HepG2 (cell line): Measurements from ENCODE around the gene GJA10. TPM values are rescaled to one million over a fixed set of nuclear protein-coding genes. Genes with fewer than 3 reads are reported as not detected.
A peak's percentile ranks its signal among the peaks of the same experiment; 100 is the strongest.

Experiments
- ATF2 ChIP-seq: sonication (generic); formaldehyde crosslinking; IDR thresholded peaks from 2 replicates; pipeline ENCODE4 v1.4.0; 2020; ENCODE audit warnings: missing genetic modification reagents
- CAMTA2 ChIP-seq: sonication (generic); formaldehyde crosslinking; IDR thresholded peaks from 2 replicates; pipeline ENCODE4 v1.4.0; 2020; ENCODE audit warnings: mild to moderate bottlenecking, missing genetic modification reagents, borderline replicate concordance
- EEA1 ChIP-seq: sonication (generic); formaldehyde crosslinking; IDR thresholded peaks from 2 replicates; pipeline ENCODE4 v1.5.1; 2020; ENCODE audit warnings: mild to moderate bottlenecking, missing genetic modification reagents, borderline replicate concordance
- FOSL2 ChIP-seq: sonication (generic); formaldehyde crosslinking; IDR thresholded peaks from 2 replicates; pipeline ENCODE4 v1.4.0; 2020; ENCODE audit warnings: missing genetic modification reagents
- FOXA3 ChIP-seq: IDR thresholded peaks from 2 replicates; pipeline ENCODE4 v1.6.1; 2016; ENCODE audit warnings: missing genetic modification reagents, missing compliant biosample characterization
- GPN1 ChIP-seq: sonication (generic); formaldehyde crosslinking; IDR thresholded peaks from 2 replicates; pipeline ENCODE4 v1.5.1; 2020; ENCODE audit warnings: missing genetic modification reagents, borderline replicate concordance
- ISL2 ChIP-seq: sonication (generic); formaldehyde crosslinking; IDR thresholded peaks from 2 replicates; pipeline ENCODE4 v1.5.0; 2020; ENCODE audit warnings: missing genetic modification reagents
- MEIS2 ChIP-seq: sonication (generic); formaldehyde crosslinking; IDR thresholded peaks from 2 replicates; pipeline ENCODE4 v1.9.0; 2021; ENCODE audit warnings: mild to moderate bottlenecking, missing genetic modification reagents
- NR2F6 ChIP-seq, 2 experiments: IDR thresholded peaks; 2 replicates each; pipeline ENCODE4 v1.6.1; 2016; ENCODE audit warnings: antibody characterized with exemption in 1 of 2, mild to moderate bottlenecking in 1 of 2
- RFX3 ChIP-seq: IDR thresholded peaks from 2 replicates; pipeline ENCODE4 v1.6.1; 2016; ENCODE audit warnings: missing biosample characterization, missing genetic modification reagents
- RORA ChIP-seq: sonication (generic); formaldehyde crosslinking; IDR thresholded peaks from 2 replicates; pipeline ENCODE4 v1.5.0; 2020; ENCODE audit warnings: mild to moderate bottlenecking, missing genetic modification reagents, moderate library complexity
- RXRA ChIP-seq: sonication (generic); formaldehyde crosslinking; IDR thresholded peaks from 2 replicates; pipeline ENCODE4 v1.5.1; 2020; ENCODE audit warnings: missing genetic modification reagents
- SETDB1 ChIP-seq: sonication (generic); formaldehyde crosslinking; IDR thresholded peaks from 2 replicates; pipeline ENCODE4 v1.5.1; 2020; ENCODE audit warnings: missing genetic modification reagents, mild to moderate bottlenecking, borderline replicate concordance
- SOX13 ChIP-seq, 3 experiments: fragments of 450-650 bp in 1 of 3; sonication (generic) in 1 of 3; formaldehyde crosslinking in 1 of 3; IDR thresholded peaks in 2 of 3; conservative IDR thresholded peaks in 1 of 3; 2 replicates each; pipeline versions ENCODE4 v1.5.0 to v1.6.1; 2016 to 2020; ENCODE audit warnings: antibody characterized with exemption in 1 of 3, mild to moderate bottlenecking in 1 of 3, missing compliant biosample characterization in 1 of 3, missing genetic modification reagents in 1 of 3, moderate library complexity in 1 of 3
- TEAD3 ChIP-seq: optimal IDR thresholded peaks from 2 replicates; pipeline ENCODE3; 2016; ENCODE audit warnings: borderline replicate concordance
- THRA ChIP-seq: sonication (generic); formaldehyde crosslinking; IDR thresholded peaks from 2 replicates; pipeline ENCODE4 v1.4.0; 2020; ENCODE audit warnings: missing genetic modification reagents, borderline replicate concordance
- ZBTB1 ChIP-seq: sonication (generic); formaldehyde crosslinking; IDR thresholded peaks from 2 replicates; pipeline ENCODE4 v1.4.0; 2020; ENCODE audit warnings: missing genetic modification reagents, borderline replicate concordance
- ZNF256 ChIP-seq: sonication (generic); formaldehyde crosslinking; conservative IDR thresholded peaks from 2 replicates; pipeline ENCODE4 v1.4.0; 2020; ENCODE audit warnings: missing genetic modification reagents
- ZNF432 ChIP-seq: sonication (generic); formaldehyde crosslinking; IDR thresholded peaks from 2 replicates; pipeline ENCODE4 v1.5.0; 2020; ENCODE audit warnings: missing genetic modification reagents, mild to moderate bottlenecking, borderline replicate concordance
- ZNF441 ChIP-seq: sonication (generic); formaldehyde crosslinking; IDR thresholded peaks from 2 replicates; pipeline ENCODE4 v1.7.0; 2021; ENCODE audit warnings: missing genetic modification reagents, borderline replicate concordance
- ZNF644 ChIP-seq: IDR thresholded peaks from 2 replicates; pipeline ENCODE4 v1.6.1; 2016; ENCODE audit warnings: low read depth
- ZNF770 ChIP-seq: sonication (generic); formaldehyde crosslinking; IDR thresholded peaks from 2 replicates; pipeline ENCODE4 v1.5.0; 2020; ENCODE audit warnings: mild to moderate bottlenecking, missing genetic modification reagents
- ZSCAN20 ChIP-seq: sonication (generic); formaldehyde crosslinking; IDR thresholded peaks from 2 replicates; pipeline ENCODE4 v1.4.0; 2020; ENCODE audit warnings: missing genetic modification reagents, mild to moderate bottlenecking, borderline replicate concordance
- polyA plus RNA-seq, 8 experiments: library from polyadenylated mRNA; depleted of rRNA in 3 of 8; stranded (reverse) in 7 of 8; unstranded in 1 of 8; fragments of >200 nt; fragmentation: Illumina TruSeq in 4 of 8; extraction: Trizol in 4 of 8; gene quantifications; 2 replicates each; pipeline versions ENCODE4 v1.2.1 to v1.2.3, GENCODE V29; 2011 to 2016; ENCODE audit warnings: low read depth in 4 of 8, missing spikeins in 1 of 8, mixed read lengths in 1 of 8; ENCODE audit not compliant: insufficient read depth in 1 of 8
- total RNA-seq, 5 experiments: library from RNA; depleted of rRNA; stranded (reverse); fragments of >200 nt; fragmentation: Illumina TruSeq; extraction: Trizol; gene quantifications; 2 replicates each; pipeline ENCODE4 v1.2.3, GENCODE V29; 2016; ENCODE audit warnings: low read depth in 1 of 5
- TF ChIP-seq, protein P1 (sequence below): sonication (generic); formaldehyde crosslinking; IDR thresholded peaks from 2 replicates; pipeline ENCODE4 v1.8.0; 2022; ENCODE audit warnings: mild to moderate bottlenecking, missing genetic modification reagents

GJA10 gene
- total and polyA plus RNA-seq, 2 of the 13 experiments (the other 11 are each of a cell fraction or from before 2014, with no cell fraction given), result not detected

- peak; percentile 50; the same call in 1 of the 2 replicates for TF ChIP-seq RFX3 (CRISPR knock-in tag)
- TF ChIP-seq RXRA (CRISPR knock-in tag), result no peak
- peak; percentile 77; the same call in 1 of the 2 replicates for TF ChIP-seq ATF2 (CRISPR knock-in tag)
- TF ChIP-seq SOX13 (IDR thresholded peaks at IDR 0.05), result no peak
- peak in 1 of 2 experiments; percentile 46; a peak in 2 of 4 replicates for TF ChIP-seq SOX13 (CRISPR knock-in tag; conservative IDR thresholded peaks at IDR 0.05 in 1 of 2, IDR thresholded peaks at IDR 0.05 in 1 of 2)
- TF ChIP-seq ZBTB1 (CRISPR knock-in tag), result peak; percentile 92; the same call in 1 of the 2 replicates
- TF ChIP-seq CAMTA2 (CRISPR knock-in tag), result no peak; the same call in 1 of the 2 replicates
- TF ChIP-seq RORA (CRISPR knock-in tag), result no peak
- TF ChIP-seq, protein P1, sequence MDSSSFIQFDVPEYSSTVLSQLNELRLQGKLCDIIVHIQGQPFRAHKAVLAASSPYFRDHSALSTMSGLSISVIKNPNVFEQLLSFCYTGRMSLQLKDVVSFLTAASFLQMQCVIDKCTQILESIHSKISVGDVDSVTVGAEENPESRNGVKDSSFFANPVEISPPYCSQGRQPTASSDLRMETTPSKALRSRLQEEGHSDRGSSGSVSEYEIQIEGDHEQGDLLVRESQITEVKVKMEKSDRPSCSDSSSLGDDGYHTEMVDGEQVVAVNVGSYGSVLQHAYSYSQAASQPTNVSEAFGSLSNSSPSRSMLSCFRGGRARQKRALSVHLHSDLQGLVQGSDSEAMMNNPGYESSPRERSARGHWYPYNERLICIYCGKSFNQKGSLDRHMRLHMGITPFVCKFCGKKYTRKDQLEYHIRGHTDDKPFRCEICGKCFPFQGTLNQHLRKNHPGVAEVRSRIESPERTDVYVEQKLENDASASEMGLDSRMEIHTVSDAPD (CRISPR knock-in tag), result no peak
- TF ChIP-seq MEIS2 (CRISPR knock-in tag), result peak; percentile 87
- 0 out of 2 replicates have a peak, but pooled peaks have one; percentile 49 for TF ChIP-seq EEA1
- TF ChIP-seq FOSL2 (CRISPR knock-in tag), result peak; percentile 64
- TF ChIP-seq ZNF256 (CRISPR knock-in tag), result peak; percentile 88; the same call in 1 of the 2 replicates
- TF ChIP-seq THRA (CRISPR knock-in tag), result peak; percentile 61
- TF ChIP-seq ISL2, result no peak
- no peak for TF ChIP-seq ZSCAN20 (CRISPR knock-in tag)
- peak; percentile 60 for TF ChIP-seq TEAD3 (CRISPR knock-in tag)
- TF ChIP-seq SETDB1 (CRISPR knock-in tag), result no peak
- TF ChIP-seq NR2F6 (IDR thresholded peaks at IDR 0.05), result no peak
- peak; percentile 23; the same call in 1 of the 2 replicates for TF ChIP-seq NR2F6 (CRISPR knock-in tag; IDR thresholded peaks at IDR 0.05)
- TF ChIP-seq ZNF770 (CRISPR knock-in tag), result no peak
- TF ChIP-seq ZNF432 (CRISPR knock-in tag), result no peak
- peak; percentile 70; the same call in 1 of the 2 replicates for TF ChIP-seq GPN1 (CRISPR knock-in tag)
- TF ChIP-seq FOXA3 (CRISPR knock-in tag), result 0 out of 2 replicates have a peak, but pooled peaks have one; percentile 31
- TF ChIP-seq ZNF644 (CRISPR knock-in tag), result peak; percentile 80
- TF ChIP-seq ZNF441 (CRISPR knock-in tag), result peak; percentile 66; the same call in 1 of the 2 replicates
These were observed 1.1 kb downstream of the GJA10 start (continued) for GRCh38 chr6:89895276-89895874.
